Lower leg skin (tissue), 3 donors: Measurements from ENCODE around the gene PCCA.

Source experiments
- CTCF ChIP-seq, 3 donors: fragments of 450-650 bp; IDR thresholded peaks; one replicate each; pipeline ENCODE4 v1.5.1; 2016; ENCODE audit warnings: antibody characterized with exemption in 3 of 3, mild to moderate bottlenecking in 3 of 3, moderate library complexity in 2 of 3
- POLR2A ChIP-seq, 2 donors: fragments of 450-650 bp; IDR thresholded peaks; one replicate each; pipeline ENCODE4 v1.6.1; 2016 to 2017; ENCODE audit warnings: antibody characterized with exemption in 2 of 2, mild to moderate bottlenecking in 1 of 2, moderate library complexity in 1 of 2

- no peak for TF ChIP-seq CTCF (IDR thresholded peaks at IDR 0.05)
- no peak for TF ChIP-seq POLR2A (IDR thresholded peaks at IDR 0.05)
Observed at GRCh38 chr13:100156788-100157187, 67.9 kb downstream of the PCCA start.
